Hematopoietic multipotent progenitor cell treated with erythropoietin and hydrocortisone succinate and interleukin-3 and kit ligand, for 17 days (in vitro differentiated cells): ENCODE results near the gene SLFNL1.

ENCODE experiments used
- DNase-seq: peaks from one replicate; pipeline ENCODE4 v3.0.0-alpha.2; 2015; ENCODE audit warnings: low spot score

Gene SLFNL1

GRCh38 chr1:41020109-41020576 is 1.4 kb downstream of the SLFNL1 start:
- DNase-seq: no peak

GRCh38 chr1:41019353-41019745 is 2.2 kb downstream of the SLFNL1 start:
- DNase-seq: no peak

GRCh38 chr1:41018018-41018410 is 3.5 kb downstream of the SLFNL1 start:
- no peak for DNase-seq

GRCh38 chr1:41017141-41018017 is 4.1 kb downstream of the SLFNL1 start:
- DNase-seq: no peak

GRCh38 chr1:41015897-41016470 is 5.5 kb downstream of the SLFNL1 start:
- no peak for DNase-seq

- DNase-seq: no peak
These were observed 6.1 kb downstream of the SLFNL1 start for GRCh38 chr1:41015281-41015896.

GRCh38 chr1:41014871-41015270 is 6.7 kb downstream of the SLFNL1 start:
- DNase-seq: no peak

GRCh38 chr1:41013796-41014195 is 7.7 kb downstream of the SLFNL1 start:
- no peak for DNase-seq

GRCh38 chr1:41013024-41013423 is 8.5 kb downstream of the SLFNL1 start:
- no peak for DNase-seq

- DNase-seq: no peak
These were observed 11.2 kb downstream of the SLFNL1 start for GRCh38 chr1:41010345-41010744.

GRCh38 chr1:41009466-41009865 is 12.1 kb downstream of the SLFNL1 start:
- no peak for DNase-seq

GRCh38 chr1:41006942-41007865 is 14.3 kb downstream of the SLFNL1 start:
- DNase-seq: no peak

- DNase-seq: no peak
These were observed 15.6 kb downstream of the SLFNL1 start for GRCh38 chr1:41005876-41006275.

- DNase-seq: peak; percentile 94
These were observed 17.8 kb downstream of the SLFNL1 start for GRCh38 chr1:41003640-41004220.

GRCh38 chr1:41003127-41003639 is 18.3 kb downstream of the SLFNL1 start:
- DNase-seq: no peak

- DNase-seq: no peak
These were observed 22.9 kb downstream of the SLFNL1 start for GRCh38 chr1:40998668-40999067.

GRCh38 chr1:40997096-40997495 is 24.4 kb downstream of the SLFNL1 start:
- no peak for DNase-seq

GRCh38 chr1:40989066-40989465 is 32.5 kb downstream of the SLFNL1 start:
- no peak for DNase-seq

- no peak for DNase-seq
These were observed 33.2 kb downstream of the SLFNL1 start for GRCh38 chr1:40988280-40988679.

GRCh38 chr1:40987439-40988276 is 33.9 kb downstream of the SLFNL1 start:
- no peak for DNase-seq
